GM19240 (cell line): ENCODE data around the gene MCRS1.

Experiments
- DNase-seq: peaks from one replicate; pipeline ENCODE4 v3.0.0; 2011; ENCODE audit warnings: low spot score; ENCODE audit not compliant: insufficient read length

MCRS1 gene

DNA sequence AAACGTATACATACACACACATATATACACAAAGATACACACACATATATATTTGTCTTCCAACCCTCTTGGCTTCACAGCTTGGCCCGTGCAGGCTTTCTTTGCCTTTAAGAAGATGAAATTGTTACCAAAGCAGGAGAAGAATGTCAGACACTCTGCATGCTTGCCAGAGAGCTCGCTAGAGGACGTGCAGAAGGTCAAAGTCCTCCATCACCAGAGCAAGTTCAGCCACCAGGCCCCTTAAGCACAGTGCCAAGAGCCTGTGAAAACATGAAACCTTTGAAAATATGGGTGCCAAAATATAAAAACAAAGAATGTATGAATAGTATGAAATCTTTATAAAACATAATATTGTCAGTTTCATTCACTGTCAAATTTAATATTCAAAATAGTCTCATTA, 14.9 kb upstream of the MCRS1 start:
- no peak for DNase-seq

DNA sequence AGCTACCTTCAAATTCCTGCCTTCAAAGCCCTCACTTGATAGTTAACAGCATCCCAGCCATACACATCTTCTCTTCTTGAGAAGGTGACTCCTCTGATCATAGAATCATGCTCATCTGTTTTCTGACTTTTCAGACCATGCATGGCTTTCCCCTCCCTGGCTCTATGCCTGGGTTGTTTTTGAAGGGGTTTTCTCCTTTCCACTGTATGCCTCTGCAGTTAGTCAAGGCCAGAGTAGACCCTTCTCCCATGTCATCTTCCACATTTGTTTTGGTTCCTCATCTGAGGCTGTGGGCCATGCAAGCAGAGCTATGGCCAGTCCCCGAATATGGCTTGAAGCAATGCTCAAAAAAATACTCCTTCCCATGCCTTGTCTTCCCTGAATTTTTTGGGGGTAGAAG, 14.3 kb upstream of the MCRS1 start:
- no peak for DNase-seq

DNA sequence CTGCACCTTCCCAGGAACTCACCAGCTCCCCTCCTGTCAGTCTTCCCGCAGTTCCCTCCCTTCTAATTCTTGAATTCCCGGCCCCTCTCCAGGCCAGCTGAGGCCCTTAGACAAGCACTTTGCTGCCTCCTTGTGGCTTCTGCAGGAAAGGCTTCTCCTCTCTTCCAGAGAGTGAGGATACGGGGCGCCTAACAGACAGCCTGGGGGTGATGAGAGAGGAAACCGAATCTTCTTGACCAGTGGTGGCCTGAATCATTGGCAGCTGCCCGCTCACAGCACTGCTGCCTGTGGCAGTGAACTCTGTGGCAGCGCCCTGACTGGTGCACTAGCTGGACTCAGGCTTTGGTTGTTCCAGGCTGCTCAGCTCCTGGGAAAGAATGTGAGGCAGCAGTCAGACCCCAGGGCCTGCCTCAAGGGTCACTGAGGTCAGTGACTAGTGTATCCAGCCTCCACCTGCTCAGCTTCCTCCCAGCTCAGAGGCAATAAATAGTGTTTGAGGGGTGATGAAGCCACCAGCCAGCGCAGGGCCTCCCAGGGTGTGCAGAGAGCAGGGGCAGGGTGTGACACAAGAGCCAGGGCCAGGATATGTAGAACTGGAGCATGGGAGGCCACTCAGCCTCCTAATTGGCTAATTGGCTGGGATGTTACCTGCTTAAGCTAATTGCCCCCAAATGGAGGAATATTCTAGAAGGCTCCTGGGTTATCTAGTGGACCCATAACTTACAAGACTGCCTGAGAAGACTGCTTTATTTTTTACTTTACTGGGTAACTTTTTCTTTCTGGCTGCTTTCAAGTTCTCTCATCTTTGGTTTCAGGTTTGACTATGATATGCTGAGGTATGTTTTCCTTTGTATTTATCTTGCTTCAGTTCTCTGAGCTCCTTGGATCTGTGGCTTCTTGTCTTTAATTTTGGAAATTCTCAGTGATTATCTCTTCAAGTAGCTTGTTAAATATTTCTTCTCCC, 12.9 kb upstream of the MCRS1 start:
- DNase-seq, result peak; percentile 36

DNA sequence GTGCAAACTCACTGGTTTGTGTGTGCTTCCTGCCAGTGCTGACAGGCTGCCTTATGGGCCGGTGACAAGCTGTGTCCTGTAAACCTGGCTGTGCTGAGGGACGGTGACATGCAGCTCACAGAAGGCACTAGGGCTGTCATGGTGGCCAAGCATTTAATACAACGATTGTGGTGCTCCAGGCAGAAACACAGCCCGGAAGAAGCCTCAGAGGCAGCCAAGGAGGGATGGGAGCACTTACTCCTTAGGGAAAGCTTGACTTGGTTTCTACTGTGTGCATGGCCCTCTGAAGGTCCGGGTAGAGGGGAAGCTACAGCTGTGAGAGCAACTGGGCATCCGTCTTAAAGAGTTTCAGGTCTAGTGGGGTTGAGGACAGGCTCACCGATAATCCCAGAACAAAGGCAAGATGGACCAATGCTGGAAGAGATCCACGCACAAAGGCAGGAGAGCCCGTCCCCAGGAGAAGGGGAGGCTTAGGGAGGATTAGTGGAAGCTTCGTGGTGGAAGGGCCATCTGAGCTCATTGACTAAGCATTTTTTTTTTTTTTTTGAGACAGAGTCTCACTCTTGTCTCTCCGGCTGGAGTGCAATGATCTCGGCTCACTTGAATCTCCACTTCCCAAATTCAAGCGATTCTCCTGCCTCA, 10.7 kb upstream of the MCRS1 start:
- no peak for DNase-seq

DNA sequence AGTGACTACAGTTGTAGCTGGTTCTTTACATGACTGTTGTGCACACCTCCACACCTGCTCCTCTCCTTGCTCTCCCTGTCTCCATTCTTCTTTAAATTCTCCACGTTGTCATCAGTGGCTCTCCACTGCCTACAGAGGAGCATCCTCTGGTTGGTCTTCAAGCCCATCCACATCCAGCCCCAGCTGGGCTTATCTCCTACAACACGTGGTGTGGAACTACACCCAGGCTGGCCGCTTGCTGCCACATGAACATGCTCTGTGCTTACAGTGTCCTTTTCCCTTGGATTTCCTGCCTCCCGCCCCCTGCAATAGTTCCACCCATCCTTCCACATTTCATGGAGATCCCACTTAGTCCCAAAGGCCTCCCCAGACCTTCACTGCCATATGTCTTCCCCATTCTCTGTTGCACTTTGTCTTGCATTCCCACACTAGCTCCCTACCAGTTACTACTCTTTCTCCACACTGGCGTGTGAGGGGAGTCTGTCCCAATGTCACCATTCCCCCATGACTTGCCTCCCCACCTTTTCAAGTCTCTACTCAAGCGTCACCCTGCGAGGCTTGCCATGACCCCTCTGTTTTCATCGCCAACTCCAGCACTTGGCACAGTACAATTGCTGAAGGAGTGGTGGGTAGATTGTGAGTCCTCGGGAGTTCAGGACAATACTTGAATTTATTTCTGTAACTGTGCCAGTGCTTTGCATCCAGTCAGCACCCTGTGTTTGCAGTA, 9.8 kb upstream of the MCRS1 start:
- DNase-seq, result no peak

DNA sequence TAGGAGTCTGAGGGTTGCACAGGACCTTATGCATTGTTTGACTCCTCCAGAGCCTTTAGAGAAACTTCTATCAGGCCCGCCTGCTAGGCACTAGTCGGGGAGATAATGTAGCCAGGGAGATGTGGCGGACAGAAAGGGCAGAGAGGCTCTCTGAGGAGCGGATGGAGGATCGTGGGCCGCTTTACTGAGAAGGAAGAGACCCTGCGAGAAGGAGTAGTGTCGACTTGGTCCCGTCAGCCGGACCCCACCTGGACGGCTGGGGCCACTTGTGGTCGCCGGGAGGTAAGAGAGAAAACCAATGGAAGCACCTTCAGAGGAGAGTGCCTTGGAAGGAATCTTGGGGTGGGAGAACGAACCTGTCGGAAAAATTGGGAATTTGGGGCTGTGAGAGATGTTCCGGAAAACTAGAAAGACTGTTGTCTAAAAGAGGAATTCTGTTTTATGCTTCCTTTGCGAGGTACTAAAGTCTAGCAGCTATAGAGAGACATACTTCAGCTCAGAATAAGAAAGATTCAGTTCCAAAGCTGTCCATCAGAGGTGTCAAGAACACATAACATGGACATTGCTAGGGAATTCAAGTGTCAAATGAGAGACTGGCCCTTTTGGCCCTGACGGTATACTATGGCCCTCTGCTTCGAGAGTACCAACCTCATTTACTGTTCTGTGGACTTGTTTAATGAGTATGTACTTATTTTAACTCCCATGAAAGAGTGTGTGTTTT, 660 bp upstream of the MCRS1 start:
- DNase-seq, result no peak

DNA sequence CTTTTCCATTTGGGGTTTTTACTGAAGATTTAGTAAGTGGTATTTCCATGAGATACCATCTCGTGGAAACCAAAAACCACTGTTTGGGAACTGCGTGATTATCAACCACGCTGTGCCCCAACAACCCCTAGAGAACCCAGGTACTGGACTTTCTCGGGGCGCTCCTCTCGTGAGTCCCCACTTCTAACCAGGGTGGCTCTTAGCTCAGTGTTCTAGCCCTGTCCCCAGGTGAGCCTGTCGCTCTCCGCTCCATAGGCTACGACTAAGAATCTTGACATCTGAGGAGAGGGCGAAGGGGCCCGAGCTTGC, 686 bp downstream of the MCRS1 start:
- DNase-seq, result no peak

DNA sequence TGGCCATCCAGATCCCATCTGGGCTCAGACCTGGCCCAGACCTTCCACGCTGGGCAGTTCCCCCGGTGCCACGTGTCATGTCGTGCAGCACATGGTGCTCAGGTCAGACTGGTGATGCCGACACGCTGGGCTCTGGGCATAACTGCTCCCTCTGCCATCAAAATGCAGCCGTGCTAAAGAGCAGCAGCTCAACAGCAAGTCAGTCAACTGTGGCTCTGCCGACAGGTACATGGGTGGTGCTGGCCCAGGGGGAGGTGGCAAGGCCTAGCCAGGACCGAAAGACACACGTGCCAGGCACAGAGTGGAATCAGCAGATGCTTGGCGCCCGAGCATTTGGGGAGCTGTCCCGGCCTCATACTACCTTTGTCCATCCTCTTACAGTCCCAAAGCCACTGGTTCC, 1.6 kb downstream of the MCRS1 start:
- no peak for DNase-seq

DNA sequence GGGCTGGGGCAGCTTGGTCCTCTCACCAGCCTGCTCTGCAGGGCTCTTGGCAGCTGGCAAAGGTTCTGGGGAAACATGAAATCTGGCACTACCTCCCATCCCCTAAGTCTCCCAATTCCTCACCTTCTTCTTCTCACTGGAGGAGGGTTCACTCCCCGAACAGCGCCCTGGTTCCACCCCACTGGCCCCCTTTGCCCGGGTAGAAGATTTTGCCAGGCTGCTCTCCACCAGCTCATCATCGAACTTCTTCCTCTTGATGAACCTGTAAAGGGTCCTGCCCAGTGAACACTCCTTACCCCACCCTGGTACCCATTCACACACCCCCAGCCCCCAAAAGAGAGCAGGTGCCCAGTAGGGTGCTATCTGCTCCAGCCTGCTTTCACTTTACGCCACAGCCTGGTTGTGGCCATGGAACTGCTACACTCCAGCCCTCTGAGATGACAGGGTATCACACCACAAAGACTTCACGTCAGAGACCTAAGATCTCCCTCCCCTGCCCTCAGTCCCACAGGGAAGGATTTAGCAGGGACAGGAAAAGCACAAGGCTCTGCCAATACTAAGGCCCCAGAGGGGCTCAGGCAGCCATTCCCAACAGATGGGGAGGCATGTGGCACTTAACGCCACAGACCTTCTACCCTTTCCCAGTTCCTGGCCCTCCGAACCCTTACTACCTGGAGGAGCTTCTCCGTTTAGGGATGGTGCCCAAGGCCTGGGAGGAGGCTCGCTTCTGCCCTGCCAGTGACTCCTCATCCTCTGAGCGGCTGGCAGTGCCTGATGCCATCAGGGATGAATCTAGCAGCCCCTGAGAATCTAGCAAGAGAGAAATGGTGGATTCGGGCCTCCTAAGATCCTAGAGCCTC, 2.3 kb downstream of the MCRS1 start:
- no peak for DNase-seq

DNA sequence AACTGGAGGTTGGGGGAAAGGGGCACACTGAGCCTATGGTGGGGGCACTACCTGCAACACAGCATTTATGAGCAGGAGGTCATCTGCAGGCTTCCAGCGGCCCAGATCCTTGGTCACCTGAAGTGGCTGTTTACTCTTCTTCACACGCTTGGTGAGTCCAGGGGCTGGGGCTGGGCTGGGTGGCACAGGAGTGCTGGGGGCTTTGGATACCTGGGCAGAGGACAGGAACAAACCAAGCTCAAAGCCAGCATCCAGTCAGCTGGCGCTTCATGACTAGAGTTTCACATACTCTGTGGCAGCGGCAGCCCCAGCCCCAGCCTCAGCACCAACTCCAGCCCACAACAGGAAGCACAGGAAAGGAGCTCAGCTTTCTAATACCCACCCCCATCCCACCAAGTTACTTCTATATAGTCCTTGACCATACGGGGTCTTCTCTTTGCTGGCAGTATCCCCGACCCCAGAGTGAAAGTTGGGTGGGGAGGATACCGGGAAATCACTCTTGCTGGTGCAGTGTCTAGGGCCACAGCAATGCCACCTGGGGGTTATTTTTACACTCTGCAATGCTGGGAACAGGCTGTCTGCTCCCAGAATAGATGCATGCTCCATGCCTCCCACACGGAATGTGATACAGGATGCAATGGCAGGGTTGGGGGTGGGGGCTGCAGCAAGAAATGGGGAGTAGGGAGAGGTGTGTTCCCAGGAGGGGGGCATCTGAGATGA, 3.1 kb downstream of the MCRS1 start:
- DNase-seq, result no peak

DNA sequence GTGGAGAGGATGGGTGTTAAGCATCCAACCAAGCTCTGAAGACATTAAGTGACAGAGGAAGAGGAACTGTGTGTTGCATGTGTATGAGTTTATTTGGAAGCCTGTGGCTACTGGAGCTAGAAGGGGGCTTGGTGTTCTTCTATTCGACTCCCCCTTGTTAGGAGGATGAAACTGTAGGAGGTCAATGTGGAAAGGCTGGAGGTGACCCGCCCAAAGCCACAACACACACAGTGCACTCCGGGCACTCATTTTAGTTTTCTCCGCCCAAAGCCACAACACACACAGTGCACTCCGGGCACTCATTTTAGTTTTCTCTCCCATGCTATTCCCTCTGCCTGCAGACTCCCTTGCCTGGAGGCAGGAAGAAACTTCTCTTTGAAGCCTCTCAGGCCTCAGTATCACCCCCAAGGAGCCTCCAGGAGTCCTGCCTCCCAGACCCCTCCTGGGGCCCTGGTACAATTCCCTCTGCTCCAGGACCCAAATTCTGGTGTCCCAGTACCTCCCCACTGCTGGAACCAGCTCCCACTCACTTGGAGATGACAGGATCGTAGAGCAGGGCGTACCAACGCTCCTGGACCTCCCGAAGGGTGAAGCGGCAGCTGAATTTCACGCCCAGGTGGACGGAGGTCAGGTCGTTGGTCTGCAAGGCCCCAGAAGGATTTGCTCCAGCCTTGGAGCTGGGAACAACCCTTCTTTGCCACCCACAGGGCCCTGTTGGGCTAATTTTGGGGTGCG, 3.8 kb downstream of the MCRS1 start:
- no peak for DNase-seq

DNA sequence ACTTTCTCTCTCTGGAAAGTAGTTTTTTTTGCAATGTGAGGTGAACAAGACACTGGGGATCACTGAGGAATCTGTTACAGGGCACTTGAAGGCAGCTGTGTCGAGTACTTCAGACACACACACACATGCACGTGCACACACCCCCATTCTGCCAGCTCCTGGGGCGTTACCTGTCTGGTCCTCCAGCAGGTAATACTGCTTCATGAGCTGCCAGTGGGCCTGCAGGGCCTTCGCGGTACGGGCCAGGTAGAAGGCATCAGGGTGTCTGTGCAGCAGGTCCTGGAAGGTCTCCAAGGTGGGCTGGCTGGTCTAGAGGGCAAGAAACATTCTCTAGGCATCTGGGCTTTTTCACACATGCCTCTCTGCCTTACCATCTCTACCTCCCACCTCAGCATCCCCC, 5.1 kb downstream of the MCRS1 start:
- no peak for DNase-seq

DNA sequence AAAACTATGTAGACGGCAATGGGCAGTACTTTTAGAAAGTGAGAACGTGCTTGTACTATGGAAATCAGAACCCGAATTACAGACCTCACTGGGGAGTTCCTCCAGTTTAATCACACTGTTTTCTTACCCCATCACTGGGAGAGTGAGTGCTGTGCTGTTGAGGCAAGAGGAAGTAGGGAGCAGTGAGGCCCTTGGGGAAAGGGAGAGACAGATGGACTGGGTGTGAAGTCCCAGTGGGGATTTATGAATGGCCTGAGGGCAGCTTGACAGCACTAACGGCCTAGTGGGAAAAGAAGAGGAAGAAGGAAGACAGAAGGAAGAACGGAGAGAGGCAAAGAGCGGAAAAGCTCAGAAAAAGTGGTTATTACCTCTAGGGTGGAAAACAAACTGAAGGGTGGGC, 5.7 kb downstream of the MCRS1 start:
- DNase-seq, result no peak

DNA sequence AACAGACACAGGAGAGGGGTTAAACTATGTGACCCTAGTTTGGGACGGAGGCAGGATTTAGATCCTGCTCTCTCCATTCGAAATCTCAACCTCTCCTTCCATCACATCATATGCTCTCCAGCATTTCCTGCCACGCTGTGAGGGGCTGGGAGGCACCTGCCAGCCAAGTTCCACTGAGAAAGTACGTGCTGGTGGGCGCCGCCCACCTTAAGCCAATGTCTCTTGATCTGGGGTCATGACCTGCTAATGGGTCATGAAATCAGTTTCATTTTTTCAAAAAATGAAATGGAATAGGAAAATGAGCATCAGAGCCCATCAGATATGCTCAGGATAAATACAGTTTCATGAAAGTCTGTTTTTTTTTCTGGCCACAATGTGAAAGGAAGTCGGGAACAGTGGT, 7.2 kb downstream of the MCRS1 start:
- no peak for DNase-seq

DNA sequence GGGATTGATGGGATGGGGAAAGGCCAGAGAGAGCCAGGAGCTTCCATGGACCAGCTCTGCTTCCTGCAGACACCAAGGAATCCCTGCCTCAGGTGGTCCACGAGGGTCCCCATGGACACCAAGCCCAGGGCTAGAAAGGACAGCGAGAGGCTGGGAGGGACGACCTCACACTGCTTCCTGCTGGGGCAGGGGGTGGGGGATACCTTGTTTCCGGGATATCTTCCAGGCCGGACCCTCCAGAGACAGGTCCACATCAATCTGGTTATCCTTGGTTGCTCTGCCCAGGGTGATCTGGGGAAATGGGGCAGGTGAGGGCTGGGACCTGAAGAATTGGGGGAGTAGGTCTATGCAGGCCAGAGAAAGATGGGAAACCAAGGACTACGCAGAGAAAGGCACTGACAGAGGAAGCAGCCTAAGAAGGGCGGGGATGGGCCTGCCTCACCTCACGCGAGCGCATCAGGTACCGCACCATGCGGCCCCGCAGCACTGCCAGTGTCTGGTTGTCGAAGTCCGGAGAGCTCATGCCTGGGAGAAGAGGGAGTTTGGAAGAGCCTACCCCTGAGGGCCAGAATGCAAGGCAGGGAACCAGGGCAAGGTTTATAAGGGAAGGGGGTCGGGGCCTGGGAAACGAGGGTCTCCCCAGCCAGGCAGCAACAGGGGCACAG, 8.8 kb downstream of the MCRS1 start:
- no peak for DNase-seq

DNA sequence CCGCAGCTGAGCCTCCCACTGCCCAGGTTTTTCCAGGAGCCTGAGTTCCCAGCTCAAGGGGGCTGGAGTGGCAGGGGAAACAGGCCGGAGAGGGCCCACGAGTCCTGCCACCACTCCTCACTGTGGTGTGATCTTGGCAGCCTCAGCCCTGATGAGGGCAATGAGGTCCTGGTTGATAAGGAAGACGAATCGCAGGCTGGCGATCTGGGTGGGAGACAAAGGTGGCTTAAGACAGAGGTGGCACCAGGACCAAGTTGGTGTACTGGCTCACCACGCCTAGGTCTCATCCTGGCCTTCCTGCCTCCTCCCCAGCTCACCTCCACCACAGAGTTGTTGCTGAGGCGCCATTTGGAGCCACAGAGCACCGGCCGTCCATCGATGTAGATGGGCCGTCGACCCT, 9.4 kb downstream of the MCRS1 start:
- no peak for DNase-seq

DNA sequence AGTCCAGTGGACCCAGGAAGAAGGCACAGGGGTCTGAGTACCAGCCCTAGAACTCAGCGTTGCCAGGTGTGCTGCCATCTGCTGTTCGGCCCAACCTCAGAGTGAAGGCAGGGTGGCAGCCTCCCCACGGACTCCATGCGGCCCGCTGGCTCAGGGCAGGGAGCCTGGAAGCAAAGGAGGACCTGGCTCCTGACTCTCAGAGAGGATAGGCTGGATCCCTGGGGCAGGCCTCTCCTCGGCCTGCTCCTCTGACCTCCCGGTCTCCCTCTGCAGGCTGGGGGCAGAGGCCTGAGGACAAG, 10.1 kb downstream of the MCRS1 start:
- DNase-seq, result no peak

DNA sequence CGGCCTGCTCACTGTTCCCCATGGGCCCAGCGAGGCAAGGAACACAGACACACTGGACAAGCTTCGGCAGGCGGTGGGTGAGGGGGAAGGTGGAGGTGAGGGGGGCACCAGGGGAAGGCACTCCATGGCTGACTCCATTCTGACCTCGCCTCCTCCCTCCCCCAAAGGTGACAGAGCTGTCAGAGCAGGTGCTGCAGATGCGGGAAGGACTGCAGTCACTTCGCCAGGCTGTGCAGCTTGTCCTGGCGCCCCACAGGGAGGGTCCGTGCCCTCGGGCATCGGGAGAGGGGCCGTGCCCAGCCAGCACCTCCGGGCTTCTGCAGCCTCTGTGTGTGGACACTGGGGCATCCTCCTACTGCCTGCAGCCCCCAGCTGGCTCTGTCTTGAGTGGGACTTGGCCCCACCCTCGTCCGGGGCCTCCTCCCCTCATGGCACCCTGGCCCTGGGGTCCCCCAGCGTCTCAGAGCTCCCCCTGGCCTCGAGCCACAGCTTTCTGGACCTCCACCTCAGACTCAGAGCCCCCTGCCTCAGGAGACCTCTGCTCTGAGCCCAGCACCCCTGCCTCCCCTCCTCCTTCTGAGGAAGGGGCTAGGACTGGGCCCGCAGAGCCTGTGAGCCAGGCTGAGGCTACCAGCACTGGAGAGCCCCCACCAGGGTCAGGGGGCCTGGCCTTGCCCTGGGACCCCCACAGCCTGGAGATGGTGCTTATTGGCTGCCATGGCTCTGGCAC, 10.6 kb downstream of the MCRS1 start:
- DNase-seq, result no peak
